Neural cell (in vitro differentiated cells): Measurements from ENCODE around the gene GDNF. TPM values are rescaled to one million over a fixed set of nuclear protein-coding genes. Genes with fewer than 3 reads are reported as not detected.
"Not testable (repeated sequence)": the region's sequence is repeated elsewhere in the genome, so short reads cannot be mapped to it uniquely, and the experiment has no call there.

Source experiments
- H2AFZ ChIP-seq: fragments of 200-600, 300-800 bp; sonication (generic), shearing (Covaris generic); 2 replicates; pipeline ENCODE4 v1.6.0; 2014; ENCODE audit warnings: low read depth, mild to moderate bottlenecking, antibody characterized with exemption, low read length, moderate library complexity
- H3F3A ChIP-seq: fragments of 200-600 bp; shearing (Covaris generic); 2 replicates; pipeline ENCODE4 v1.6.1; 2016; ENCODE audit warnings: mild to moderate bottlenecking, moderate library complexity, mixed read lengths, antibody characterized with exemption, low read length; ENCODE audit not compliant: insufficient read depth, poor library complexity, severe bottlenecking
- H3K27ac ChIP-seq: fragments of 200-600, 300-800 bp; sonication (generic), shearing (Covaris generic); 2 replicates; pipeline ENCODE4 v1.5.1; 2014; ENCODE audit warnings: mild to moderate bottlenecking, low read length, moderate library complexity
- H3K27me3 ChIP-seq: fragments of 300-800, 200-600 bp; sonication (generic), shearing (Covaris generic); 2 replicates; pipeline ENCODE4 v1.6.0; 2014; ENCODE audit warnings: mild to moderate bottlenecking, low read depth, low read length, moderate library complexity; ENCODE audit not compliant: insufficient read depth
- H3K36me3 ChIP-seq: fragments of 300-800, 200-600 bp; sonication (generic), shearing (Covaris generic); 2 replicates; pipeline ENCODE4 v1.5.1; 2014; ENCODE audit warnings: mild to moderate bottlenecking, antibody characterized with exemption, low read length, moderate library complexity; ENCODE audit not compliant: insufficient read depth
- H3K4me2 ChIP-seq: fragments of 300-800, 200-600 bp; sonication (generic), shearing (Covaris generic); 2 replicates; pipeline ENCODE4 v1.6.0; 2014; ENCODE audit warnings: mild to moderate bottlenecking, low read length
- H3K4me3 ChIP-seq: fragments of 300-800, 200-600 bp; sonication (generic), shearing (Covaris generic); 2 replicates; pipeline ENCODE4 v1.5.1; 2014; ENCODE audit warnings: mild to moderate bottlenecking, low read length, moderate library complexity
- H3K79me2 ChIP-seq: fragments of 200-600 bp; shearing (Covaris generic); replicated peaks from 2 replicates; pipeline ENCODE4 v1.6.0; 2014; ENCODE audit warnings: mild to moderate bottlenecking, low read length, moderate library complexity; ENCODE audit not compliant: insufficient read depth
- H3K9ac ChIP-seq: fragments of 300-800, 200-600 bp; sonication (generic), shearing (Covaris generic); 2 replicates; pipeline ENCODE4 v1.6.1; 2016; ENCODE audit warnings: mild to moderate bottlenecking, low read length, mixed read lengths
- H3K9me2 ChIP-seq: fragments of 200-600 bp; shearing (Covaris generic); 2 replicates; pipeline ENCODE4 v1.6.1; 2016; ENCODE audit warnings: mild to moderate bottlenecking, low read length, mixed read lengths; ENCODE audit not compliant: insufficient read depth
- H3K9me3 ChIP-seq: fragments of 200-600, 300-800 bp; sonication (generic), shearing (Covaris generic); 2 replicates; pipeline ENCODE4 v1.6.1; 2016; ENCODE audit warnings: mild to moderate bottlenecking, mixed run types, low read length, moderate library complexity, mixed read lengths
- H4K20me1 ChIP-seq: fragments of 200-600 bp; shearing (Covaris generic); 2 replicates; pipeline ENCODE4 v1.6.1; 2016; ENCODE audit warnings: mild to moderate bottlenecking, mixed run types; ENCODE audit not compliant: insufficient read depth
- CTCF ChIP-seq: fragments of 450-650 bp; IDR thresholded peaks from 2 replicates; pipeline ENCODE4 v1.5.1; 2014; ENCODE audit warnings: antibody characterized with exemption, mild to moderate bottlenecking, moderate library complexity; ENCODE audit not compliant: poor library complexity, severe bottlenecking
- EP300 ChIP-seq: fragments of 450-650 bp; conservative IDR thresholded peaks from 2 replicates; pipeline ENCODE4 v1.6.1; 2014; ENCODE audit warnings: antibody characterized with exemption, mild to moderate bottlenecking, moderate library complexity; ENCODE audit not compliant: poor library complexity, severe bottlenecking
- EZH2 ChIP-seq: fragments of 200-600, 300-800 bp; shearing (Covaris generic), sonication (generic); IDR thresholded peaks from 2 replicates; pipeline ENCODE4 v1.6.1; 2014; ENCODE audit warnings: antibody characterized with exemption, low read length, borderline replicate concordance, mild to moderate bottlenecking; ENCODE audit not compliant: insufficient read depth, poor library complexity, severe bottlenecking
- MXI1 ChIP-seq: fragments of 450-650 bp; conservative IDR thresholded peaks from 2 replicates; pipeline ENCODE4 v1.6.1; 2014; ENCODE audit warnings: antibody characterized with exemption, mild to moderate bottlenecking; ENCODE audit not compliant: poor library complexity, severe bottlenecking
- POLR2AphosphoS5 ChIP-seq: IDR thresholded peaks from 2 replicates; pipeline ENCODE4 v1.6.1; 2012
- RAD21 ChIP-seq: fragments of 450-650 bp; conservative IDR thresholded peaks from 2 replicates; pipeline ENCODE4 v1.6.1; 2014; ENCODE audit warnings: antibody characterized with exemption, mild to moderate bottlenecking, moderate library complexity
- REST ChIP-seq: IDR thresholded peaks from 2 replicates; pipeline ENCODE4 v1.6.1; 2012; ENCODE audit warnings: borderline replicate concordance
- SMC3 ChIP-seq: fragments of 450-650 bp; conservative IDR thresholded peaks from 2 replicates; pipeline ENCODE4 v1.6.1; 2014; ENCODE audit warnings: antibody characterized with exemption, mild to moderate bottlenecking, moderate library complexity; ENCODE audit not compliant: poor library complexity
- TAF1 ChIP-seq: IDR thresholded peaks from 2 replicates; pipeline ENCODE4 v1.6.1; 2012; ENCODE audit warnings: low read depth
- polyA plus RNA-seq: library from polyadenylated mRNA; depleted of rRNA; stranded (reverse); fragments of >200 nt; gene quantifications from 2 replicates; pipeline ENCODE4 v1.2.3, GENCODE V29; 2014

GDNF gene
- polyA plus RNA-seq, 1 donor from 2014 or later, result not detected

- Histone ChIP-seq H3K79me2 (no peaks in the 10 kb centered on the region), H4K20me1 (no peaks in the 10 kb centered on the region), H3K9me3 (no peaks in the 10 kb centered on the region), H3K36me3 (no peaks in the 10 kb centered on the region), H2AFZ (no peak overlapping the region), H3K4me2 (no peak overlapping the region), H3F3A (no peaks in the 10 kb centered on the region), H3K4me3 (no peak overlapping the region), H3K9ac (no peak overlapping the region), H3K9me2 (no peaks in the 10 kb centered on the region), H3K27me3 (no peaks in the 10 kb centered on the region), H3K27ac (no peak overlapping the region)
- no peak for TF ChIP-seq CTCF
- TF ChIP-seq TAF1, result no peak
- no peak for TF ChIP-seq RAD21
- no peak for TF ChIP-seq POLR2AphosphoS5
- TF ChIP-seq EP300, result no peak
- no peak for TF ChIP-seq MXI1
- TF ChIP-seq REST, result no peak
- no peak for TF ChIP-seq SMC3
- TF ChIP-seq EZH2, result no peak
These were observed 29.4 kb upstream of the GDNF start for GRCh38 chr5:37869216-37869615.

- Histone ChIP-seq H3K79me2 (no peaks in the 10 kb centered on the region), H3K9me3 (no peaks in the 10 kb centered on the region), H3K27me3 (no peaks in the 10 kb centered on the region), H3K9me2 (no peaks in the 10 kb centered on the region), H3K4me3 (no peak overlapping the region), H3K27ac (no peak overlapping the region), H3K36me3 (no peaks in the 10 kb centered on the region), H3F3A (no peaks in the 10 kb centered on the region), H2AFZ (no peak overlapping the region), H3K9ac (no peak overlapping the region), H3K4me2 (no peak overlapping the region), H4K20me1 (no peaks in the 10 kb centered on the region)
- TF ChIP-seq SMC3 (no peak), RAD21 (no peak), EP300 (no peak), MXI1 (no peak), EZH2 (no peak), REST (no peak), POLR2AphosphoS5 (no peak), CTCF (no peak), TAF1 (no peak)
These were observed 27.8 kb upstream of the GDNF start for GRCh38 chr5:37867654-37868053.

GRCh38 chr5:37862907-37863306 lies 23.1 kb upstream of the GDNF start:
- not testable (repeated sequence) for H3K27ac ChIP-seq, H3F3A ChIP-seq, H3K4me3 ChIP-seq, H3K79me2 ChIP-seq, H3K9me2 ChIP-seq, H3K4me2 ChIP-seq, H3K36me3 ChIP-seq, H3K27me3 ChIP-seq, H3K9ac ChIP-seq, H3K9me3 ChIP-seq, H2AFZ ChIP-seq, H4K20me1 ChIP-seq
